K562 (cell line): ENCODE results near the gene SCUBE1. TPM values are rescaled to one million over a fixed set of nuclear protein-coding genes. Genes with fewer than 3 reads are reported as not detected.

Experiments
- ATAC-seq: fragments of 200-7000 bp; cut with Tn5 transposase; 3 replicates; pipeline ENCODE4 v1.9.1; 2020; ENCODE audit warnings: moderate library complexity
- BruUV-seq: library from RNA; stranded (reverse); fragments of 400-500 nt; replicated peaks from 2 replicates; lab custom pipeline; 2021; lab: Mats Ljungman, UMichigan
- CTCF ChIA-PET: fragments of 300-600 bp; formaldehyde crosslinking; extraction: SDS; loops from one replicate; lab custom pipeline; 2021; ENCODE audit warnings: low intra/inter-chr PET ratio; lab: Yijun Ruan, JAX
- POLR2A ChIA-PET: fragments of 300-600, 350-650 bp; sonication (Branson Sonifier 250); formaldehyde crosslinking; extraction: SDS; loops from one replicate; lab custom pipeline; 2021; ENCODE audit warnings: antibody characterized with exemption, inconsistent platforms; lab: Yijun Ruan, JAX
- DNase-seq, 4 experiments: peaks; one replicate each; pipeline versions ENCODE4 v3.0.0 to v3.0.0-alpha.2; 2011 to 2018; ENCODE audit warnings: low spot score in 3 of 4, mixed read lengths in 3 of 4; ENCODE audit errors: extremely low read depth in 1 of 4
- FAIRE-seq: peaks from 2 replicates; lab custom pipeline; 2011; peaks lifted over from hg19 to GRCh38; lab: Jason Lieb, UNC
- H2AFZ ChIP-seq: 2 replicates; pipeline ENCODE4 v1.6.0; 2011; ENCODE audit warnings: low read depth, low read length, control low read depth, inconsistent platforms
- H3K27ac ChIP-seq: fragments of 200-600 bp; 3 replicates; pipeline ENCODE4 v1.8.0; 2011; ENCODE audit warnings: low read depth, mild to moderate bottlenecking, control low read depth, inconsistent platforms, low read length, moderate library complexity, mixed read lengths; ENCODE audit errors: extremely low read depth
- H3K27me3 ChIP-seq, 2 experiments: fragments of 300-600 bp in 1 of 2; 2 replicates in 1 of 2; 3 replicates in 1 of 2; pipeline versions ENCODE4 v1.6.0 to v1.8.0; 2011; ENCODE audit warnings: inconsistent platforms in 2 of 2, low read length in 2 of 2, mild to moderate bottlenecking in 1 of 2, mixed read lengths in 1 of 2, moderate library complexity in 1 of 2; ENCODE audit not compliant: control insufficient read depth in 2 of 2, insufficient read depth in 2 of 2
- H3K36me3 ChIP-seq: fragments of 300-600 bp; 3 replicates; pipeline ENCODE4 v1.8.0; 2011; ENCODE audit warnings: mild to moderate bottlenecking, low read length, inconsistent platforms; ENCODE audit not compliant: control insufficient read depth, insufficient read depth
- H3K4me1 ChIP-seq, 2 experiments: fragments of 200-600 bp in 1 of 2; replicated peaks in 1 of 2; 2 replicates in 1 of 2; 3 replicates in 1 of 2; pipeline versions ENCODE4 v1.5.1 to v1.8.0; 2011; ENCODE audit warnings: inconsistent platforms in 2 of 2, low read length in 2 of 2, mild to moderate bottlenecking in 1 of 2, mixed read lengths in 1 of 2, moderate library complexity in 1 of 2; ENCODE audit not compliant: control insufficient read depth in 2 of 2, insufficient read depth in 2 of 2
- H3K4me2 ChIP-seq: 2 replicates; pipeline ENCODE4 v1.6.1; 2011; ENCODE audit warnings: low read length, control low read depth, inconsistent platforms, mixed read lengths; ENCODE audit not compliant: insufficient read depth
- H3K4me3 ChIP-seq: fragments of 200-600 bp; sonication (generic), shearing (Covaris generic); 2 replicates; pipeline ENCODE4 v1.5.1; 2016; ENCODE audit warnings: control low read depth, inconsistent platforms
- H3K79me2 ChIP-seq: fragments of 200-600 bp; 3 replicates; pipeline ENCODE4 v1.8.0; 2011; ENCODE audit warnings: low read length, inconsistent platforms; ENCODE audit not compliant: control insufficient read depth, insufficient read depth
- H3K9ac ChIP-seq, 2 experiments: 2 replicates each; pipeline versions ENCODE4 v1.6.0 to v1.6.1; 2011; ENCODE audit warnings: low read depth in 2 of 2, low read length in 2 of 2, control low read depth in 1 of 2, inconsistent platforms in 1 of 2, mild to moderate bottlenecking in 1 of 2, mixed read lengths in 1 of 2; ENCODE audit not compliant: insufficient read depth in 1 of 2
- H3K9me1 ChIP-seq: one replicate; pipeline ENCODE4 v1.6.0; 2011; ENCODE audit warnings: inconsistent platforms, mild to moderate bottlenecking, low read length, moderate library complexity; ENCODE audit not compliant: control insufficient read depth, insufficient read depth
- H3K9me3 ChIP-seq: replicated peaks from 2 replicates; pipeline ENCODE4 v1.5.1; 2011; ENCODE audit warnings: low read depth, low read length, inconsistent platforms; ENCODE audit not compliant: control insufficient read depth, insufficient read depth
- H4K20me1 ChIP-seq: replicated peaks from 2 replicates; pipeline ENCODE4 v1.6.1; 2011; ENCODE audit warnings: low read length, inconsistent platforms, mixed read lengths; ENCODE audit not compliant: control insufficient read depth, insufficient read depth
- C11orf30 ChIP-seq: fragments of 450-650 bp; IDR thresholded peaks from 2 replicates; pipeline ENCODE4 v1.6.1; 2016; ENCODE audit warnings: low read depth, mild to moderate bottlenecking
- CBFA2T3 ChIP-seq: fragments of 450-650 bp; IDR thresholded peaks from 2 replicates; pipeline ENCODE4 v1.6.1; 2017
- CTBP1 ChIP-seq: fragments of 450-650 bp; IDR thresholded peaks from 2 replicates; pipeline ENCODE4 v1.6.1; 2016; ENCODE audit warnings: borderline replicate concordance
- GTF2A2 ChIP-seq: IDR thresholded peaks from 2 replicates; pipeline ENCODE4 v1.6.1; 2016; ENCODE audit warnings: mild to moderate bottlenecking, missing genetic modification characterization, missing compliant biosample characterization
- HMG20B ChIP-seq: fragments of 250-450 bp; sonication (Bioruptor Pico); IDR thresholded peaks from 2 replicates; pipeline ENCODE4 v1.5.0; 2021; ENCODE audit warnings: mild to moderate bottlenecking
- HOMEZ ChIP-seq: fragments of 250-450 bp; sonication (Bioruptor Pico); IDR thresholded peaks from 2 replicates; pipeline ENCODE4 v1.4.0; 2020; ENCODE audit warnings: mild to moderate bottlenecking, moderate library complexity
- MLX ChIP-seq, 2 experiments: fragments of 450-650 bp in 1 of 2; sonication (generic) in 1 of 2; formaldehyde crosslinking; conservative IDR thresholded peaks; 2 replicates each; pipeline versions ENCODE4 v1.4.0 to v1.8.1; 2020 to 2022; ENCODE audit warnings: mild to moderate bottlenecking in 1 of 2, missing genetic modification reagents in 1 of 2
- MYBL2 ChIP-seq, 2 experiments: fragments of 450-650 bp in 1 of 2; sonication (generic) in 1 of 2; formaldehyde crosslinking in 1 of 2; IDR thresholded peaks; 2 replicates each; pipeline versions ENCODE4 v1.6.1 to v1.8.1; 2017 to 2022; ENCODE audit warnings: borderline replicate concordance in 1 of 2, inconsistent platforms in 1 of 2, low read depth in 1 of 2, mild to moderate bottlenecking in 1 of 2, missing genetic modification reagents in 1 of 2, moderate library complexity in 1 of 2
- NCOA1 ChIP-seq: fragments of 450-650 bp; IDR thresholded peaks from 2 replicates; pipeline ENCODE4 v1.6.1; 2016; ENCODE audit warnings: low read depth
- SAFB ChIP-seq: fragments of 200-400 bp; formaldehyde crosslinking; IDR thresholded peaks from 2 replicates; pipeline ENCODE4 v1.6.1; 2017; ENCODE audit warnings: low read depth, low read length, borderline replicate concordance
- TRIM25 ChIP-seq: fragments of 450-650 bp; IDR thresholded peaks from 2 replicates; pipeline ENCODE4 v1.7.0; 2016; ENCODE audit warnings: borderline replicate concordance
- ZBTB5 ChIP-seq: fragments of 450-650 bp; IDR thresholded peaks from 2 replicates; pipeline ENCODE4 v1.6.1; 2017; ENCODE audit warnings: antibody characterized with exemption
- ZNF124 ChIP-seq: sonication (generic); formaldehyde crosslinking; IDR thresholded peaks from 2 replicates; pipeline ENCODE4 v1.8.1; 2022; ENCODE audit warnings: missing genetic modification reagents
- ZNF184 ChIP-seq: sonication (generic); formaldehyde crosslinking; IDR thresholded peaks from 2 replicates; pipeline ENCODE4 v1.5.0; 2020; ENCODE audit warnings: missing genetic modification reagents
- ZNF263 ChIP-seq: sonication (generic); formaldehyde crosslinking; IDR thresholded peaks from 2 replicates; pipeline ENCODE4 v1.8.0; 2022; ENCODE audit warnings: mild to moderate bottlenecking, missing genetic modification reagents, borderline replicate concordance
- ZNF79 ChIP-seq: fragments of 250-450 bp; sonication (Bioruptor Pico); IDR thresholded peaks from 2 replicates; pipeline ENCODE4 v1.4.0; 2020; ENCODE audit warnings: low read depth, mild to moderate bottlenecking, moderate library complexity
- WGBS: fragments of 100-300 bp; shearing (Covaris generic); methylation state at CpG from one replicate; pipeline ENCODE4 v1.1.6; 2016; ENCODE audit warnings: low coverage, mixed read lengths; ENCODE audit not compliant: insufficient coverage; ENCODE audit errors: missing lambda C conversion rate; 5-methylcytosine and 5-hydroxymethylcytosine counted together
- in situ Hi-C: fragments of 300-500 bp; cut with MboI; formaldehyde crosslinking; loops from 4 replicates; pipeline ENCODE4 v1.15.0; 2018; ENCODE audit warnings: inconsistent platforms, mixed read lengths
- intact Hi-C: fragments of 100-400 bp; cut with micrococcal nuclease; formaldehyde crosslinking; loops from 2 replicates; pipeline ENCODE4 v1.14.2; 2022
- polyA plus RNA-seq, 8 experiments: library from polyadenylated mRNA; depleted of rRNA in 4 of 8; stranded (reverse) in 5 of 8; unstranded in 3 of 8; fragments of >200 nt; fragmentation: Nextera tagmentation in 2 of 8; fragmentation: Illumina TruSeq in 1 of 8; extraction: Ambion mirVana in 2 of 8; extraction: Trizol in 1 of 8; gene quantifications; 2 replicates each; pipeline versions ENCODE4 v1.2.1 to v1.2.3, GENCODE V29; 2011 to 2014; ENCODE audit warnings: inconsistent platforms in 1 of 8, missing spikeins in 1 of 8
- total RNA-seq, 7 experiments: library from RNA; depleted of rRNA in 6 of 7; stranded (reverse); fragments of >200 nt in 6 of 7; fragmentation: Illumina TruSeq in 2 of 7; extraction: Trizol in 2 of 7; gene quantifications; 2 replicates each; pipeline versions ENCODE4 v1.2.1 to v1.2.3, GENCODE V29; 2011 to 2021; ENCODE audit warnings: low replicate concordance in 1 of 7

The SCUBE1 gene
- total and polyA plus RNA-seq, 9 of the 15 experiments (the other 6 are each of a cell fraction or from before 2014, with no cell fraction given) = 0.03 to 0.47 (median 0.29) TPM; not detected in 6

- TF ChIP-seq HOMEZ (CRISPR knock-in tag) (no peak), TRIM25 (no peak), ZNF184 (CRISPR knock-in tag) (no peak)
Measured at GRCh38 chr22:43333156-43333555, 10.0 kb downstream of the SCUBE1 start (continued).

GRCh38 chr22:43331698-43332097 is 11.5 kb downstream of the SCUBE1 start:
- H3K9me1 ChIP-seq = no peaks in the 10 kb centered on the region
- no peaks in the 10 kb centered on the region for H3K9me3 ChIP-seq
- no peaks in the 10 kb centered on the region for H4K20me1 ChIP-seq
- no peak overlapping the region for H2AFZ ChIP-seq
- 4% methylated on average over 4 of the region's 9 CpGs for WGBS
- H3K79me2 ChIP-seq = no peaks in the 10 kb centered on the region
- H3K36me3 ChIP-seq = no peaks in the 10 kb centered on the region
- in situ Hi-C loops (no loop called here), intact Hi-C loops (no loop called here)
- ChIA-PET CTCF (no interaction called here), POLR2A (interaction anchor here (0.6 kb wide), 1 partner anchor 50 kb away, joined by 3 read pairs; no protein-coding TSS in a partner anchor)
- FAIRE-seq (no peak), ATAC-seq (no peak), DNase-seq (no peak)
- H3K4me2 ChIP-seq = no peak overlapping the region
- H3K9ac ChIP-seq = no peak overlapping the region
- no peak overlapping the region for H3K4me3 ChIP-seq
- H3K27ac ChIP-seq = no peak overlapping the region
- peaks cover 0 to 21% of the 10 kb centered on the region in 2 experiments; a peak in 2 of 5 replicates for H3K27me3 ChIP-seq
- no peaks in the 10 kb centered on the region; a peak in 1 of 5 replicates for H3K4me1 ChIP-seq
- no TSS peak for BruUV-seq
- TF ChIP-seq HMG20B (no peak), ZNF79 (CRISPR knock-in tag) (no peak), C11orf30 (no peak), NCOA1 (no peak), MYBL2 (IDR thresholded peaks at IDR 0.05; ENCODE audit: low read depth) (no peak), MYBL2 (CRISPR knock-in tag; IDR thresholded peaks at IDR 0.05; ENCODE audit: borderline replicate concordance) (no peak), ZBTB5 (no peak), SAFB (no peak), MLX (CRISPR knock-in tag; conservative IDR thresholded peaks at IDR 0.05) (no peak), ZNF124 (CRISPR knock-in tag) (no peak), CBFA2T3 (no peak), CTBP1 (no peak), ZNF263 (no peak), GTF2A2 (tag) (no peak)
